Activated T-cell treated with anti-CD3 and anti-CD28 coated beads for 1 hour (primary cell): ENCODE measurements around the gene PIN1.
"Not testable (repeated sequence)": the region's sequence is repeated elsewhere in the genome, so short reads cannot be mapped to it uniquely, and the experiment has no call there.

Source experiments
- DNase-seq: peaks from one replicate; pipeline ENCODE4 v3.0.0-alpha.2; 2020; ENCODE audit warnings: low read depth

The PIN1 gene

GRCh38 chr19:9818734-9819595 is 16.2 kb upstream of the PIN1 start, which contains the start of gene FBXL12:
Gene FBXL12 (minus strand): TSS chr19:9819079. CDS start chr19:9818813, 266 bp downstream.
- peak; percentile 100 for DNase-seq

GRCh38 chr19:9819596-9819909 is 15.6 kb upstream of the PIN1 start:
- DNase-seq, result no peak

DNA sequence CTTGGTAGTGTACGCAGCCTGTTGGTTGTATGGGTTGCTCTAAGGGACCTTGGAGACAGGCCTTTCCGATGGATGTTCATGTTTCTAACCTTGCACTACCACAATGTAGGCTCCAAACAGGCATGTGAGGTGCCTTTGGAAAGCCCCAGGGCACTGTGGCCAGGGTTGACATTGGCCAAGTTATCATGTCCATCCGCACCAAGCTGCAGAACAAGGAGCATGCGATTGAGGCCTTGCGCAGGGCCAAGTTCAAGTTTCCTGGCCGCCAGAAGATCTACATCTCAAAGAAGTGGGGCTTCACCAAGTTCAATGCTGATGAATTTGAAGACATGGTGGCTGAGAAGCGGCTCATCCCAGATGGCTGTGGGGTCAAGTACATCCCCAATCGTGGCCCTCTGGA is 15.1 kb upstream of the PIN1 start:
- DNase-seq, result not testable (repeated sequence)

DNA sequence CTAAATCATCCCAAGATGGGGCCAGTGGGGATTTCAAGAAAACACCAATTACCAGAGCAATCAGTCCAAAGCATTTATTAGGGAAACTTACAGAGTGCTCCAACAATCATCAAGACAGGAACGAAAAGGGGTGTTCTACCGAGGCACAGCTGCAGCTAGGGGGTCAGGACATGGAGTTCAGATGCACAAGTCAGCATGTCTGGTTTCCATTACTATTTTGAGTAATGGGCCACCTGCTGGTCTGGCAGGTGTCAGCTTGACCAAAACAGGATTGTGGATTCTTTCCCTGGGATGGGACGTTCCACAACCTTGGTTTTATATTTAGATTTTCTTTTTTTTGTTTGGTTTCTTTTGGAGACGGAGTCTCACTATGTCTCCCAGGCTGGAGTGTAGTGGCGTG is 11.3 kb upstream of the PIN1 start:
- no peak for DNase-seq

DNA sequence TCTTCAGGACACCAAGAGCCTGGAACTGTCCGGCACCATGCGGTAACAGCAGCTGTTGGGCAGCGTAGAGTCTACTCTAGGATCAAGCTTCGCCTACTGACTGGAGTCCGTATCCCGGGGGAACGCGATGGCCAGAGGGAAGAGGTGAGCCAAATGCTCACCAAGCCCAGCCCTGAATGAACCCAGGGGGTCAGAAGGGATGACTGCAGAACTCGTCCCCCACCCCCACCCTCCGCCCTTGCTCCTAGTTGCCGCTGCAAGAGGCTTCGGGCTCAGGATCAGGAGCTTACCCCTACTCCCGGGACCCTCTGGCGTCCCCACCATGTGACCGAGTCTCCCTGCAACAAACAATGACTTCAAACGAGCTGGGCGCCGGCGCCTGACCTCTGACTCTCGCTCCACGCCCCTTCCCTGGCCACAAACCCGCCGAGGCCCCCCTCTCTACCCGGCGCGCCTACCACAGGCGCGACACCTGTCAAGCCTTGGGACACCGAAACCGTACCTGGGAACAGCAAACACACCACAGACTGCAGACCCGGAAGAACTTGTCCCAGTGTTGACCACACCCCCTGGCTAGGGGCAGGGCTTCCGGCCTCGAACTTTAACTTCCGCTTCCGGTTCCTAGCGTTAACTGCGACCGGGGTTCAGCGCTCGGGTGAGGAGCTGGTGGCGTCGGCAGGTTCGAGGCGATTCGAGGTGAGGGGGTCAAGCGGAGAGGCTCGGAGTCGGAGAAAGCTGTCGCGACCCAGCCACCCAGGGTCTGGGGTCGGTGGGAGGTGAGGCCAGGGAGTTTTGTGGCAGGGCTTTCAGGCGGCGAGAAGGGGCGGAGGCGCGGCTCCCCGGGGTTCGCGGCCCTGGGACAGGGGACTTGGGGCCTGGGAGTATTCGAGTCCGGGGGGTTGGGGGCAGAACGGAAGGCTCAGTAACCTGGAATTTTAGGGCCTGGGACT is 7.6 kb upstream of the PIN1 start, which contains the start of gene UBL5:
Gene UBL5, plus strand, starts transcription at position 630 of the 950 bp plus-strand sequence. CDS start 420 bp downstream, outside the sequence.
- peak; percentile 82 for DNase-seq

DNA sequence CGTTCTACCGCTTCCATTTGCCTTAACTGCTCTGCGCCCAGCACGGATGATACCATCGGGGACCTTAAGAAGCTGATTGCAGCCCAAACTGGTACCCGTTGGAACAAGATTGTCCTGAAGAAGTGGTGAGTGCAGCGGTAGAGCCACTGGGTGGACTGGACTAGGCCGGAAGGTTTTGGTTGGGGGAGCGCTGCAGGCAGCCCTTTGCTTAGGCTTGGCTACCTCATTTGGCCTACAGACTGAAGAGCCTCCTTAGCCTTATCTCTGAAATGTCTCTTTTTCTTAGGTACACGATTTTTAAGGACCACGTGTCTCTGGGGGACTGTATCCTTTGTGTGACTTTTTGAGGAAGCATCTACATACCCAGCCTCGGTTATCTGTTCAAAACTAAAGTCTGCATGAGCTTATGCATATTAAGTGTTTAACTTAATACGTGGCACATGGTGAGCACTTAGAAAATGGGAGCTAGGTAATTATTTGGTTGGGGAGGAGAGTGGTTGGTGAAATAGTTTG is 6.5 kb upstream of the PIN1 start:
- DNase-seq, result no peak

GRCh38 chr19:9834307-9834725 is 802 bp upstream of the PIN1 start:
- no peak for DNase-seq

- no peak for DNase-seq
These were observed 410 bp downstream of the PIN1 start for GRCh38 chr19:9835507-9835949.

GRCh38 chr19:9836021-9836420 is 903 bp downstream of the PIN1 start:
- DNase-seq, result no peak

DNA sequence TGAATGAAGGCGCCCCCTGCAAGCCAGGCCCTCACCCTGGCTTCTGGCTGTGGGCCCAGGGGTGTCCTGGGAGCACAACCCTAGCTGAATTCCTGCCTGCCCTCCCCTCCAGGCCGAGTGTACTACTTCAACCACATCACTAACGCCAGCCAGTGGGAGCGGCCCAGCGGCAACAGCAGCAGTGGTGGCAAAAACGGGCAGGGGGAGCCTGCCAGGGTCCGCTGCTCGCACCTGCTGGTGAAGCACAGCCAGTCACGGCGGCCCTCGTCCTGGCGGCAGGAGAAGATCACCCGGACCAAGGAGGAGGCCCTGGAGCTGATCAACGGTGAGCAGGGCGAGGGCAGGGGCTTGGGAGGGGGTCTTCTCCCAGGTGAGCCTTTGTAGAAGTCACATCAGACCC is 3.2 kb downstream of the PIN1 start:
- no peak for DNase-seq

GRCh38 chr19:9839415-9839814 is 4.3 kb downstream of the PIN1 start:
- no peak for DNase-seq

GRCh38 chr19:9842834-9843625 is 7.9 kb downstream of the PIN1 start:
- DNase-seq, result no peak

GRCh38 chr19:9843626-9844273 is 8.6 kb downstream of the PIN1 start:
- not testable (repeated sequence) for DNase-seq

- DNase-seq, result peak; percentile 29
These were observed 12.1 kb downstream of the PIN1 start for GRCh38 chr19:9847087-9847671.

DNA sequence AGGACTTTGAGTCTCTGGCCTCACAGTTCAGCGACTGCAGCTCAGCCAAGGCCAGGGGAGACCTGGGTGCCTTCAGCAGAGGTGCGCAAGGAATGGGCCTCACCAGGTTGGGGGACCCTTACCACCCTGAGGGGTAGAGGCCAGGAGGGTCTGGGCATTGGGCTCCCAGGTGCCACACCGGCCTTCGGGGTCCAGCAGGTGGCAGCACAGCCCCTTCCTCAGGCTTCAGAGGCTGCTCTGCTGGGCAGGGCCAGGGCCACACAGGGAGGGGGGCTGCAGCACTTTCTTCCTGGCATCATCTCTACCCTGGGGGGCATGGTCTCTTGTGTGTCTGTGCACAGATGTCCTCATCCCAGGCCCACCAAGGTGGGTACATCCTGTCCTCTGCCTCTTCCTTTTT is 12.9 kb downstream of the PIN1 start:
- no peak for DNase-seq

DNA sequence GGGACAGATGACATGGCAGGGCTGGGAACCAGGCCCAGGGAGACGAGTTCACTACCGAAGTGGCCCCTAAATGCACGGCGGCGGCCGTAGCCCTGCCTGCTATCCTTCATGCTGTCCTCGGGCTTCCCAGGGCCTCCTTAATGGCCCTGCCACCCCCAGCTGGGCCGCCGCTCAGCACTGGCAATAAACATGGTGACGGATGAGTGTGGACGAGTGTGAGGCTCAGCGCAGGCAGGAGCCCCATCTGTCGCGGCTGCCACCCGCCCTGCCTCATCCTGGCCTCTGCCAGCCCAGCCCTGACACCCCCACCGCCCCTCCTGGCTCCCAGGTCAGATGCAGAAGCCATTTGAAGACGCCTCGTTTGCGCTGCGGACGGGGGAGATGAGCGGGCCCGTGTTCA is 13.6 kb downstream of the PIN1 start:
- no peak for DNase-seq

- no peak for DNase-seq
These were observed 14.7 kb downstream of the PIN1 start for GRCh38 chr19:9849791-9850190.

GRCh38 chr19:9850235-9850959 is 15.3 kb downstream of the PIN1 start:
- DNase-seq, result no peak

- no peak for DNase-seq
These were observed 19.2 kb downstream of the PIN1 start for GRCh38 chr19:9854282-9854846.

GRCh38 chr19:9856609-9857008 is 21.5 kb downstream of the PIN1 start:
- DNase-seq, result no peak
